ENCODE results near the gene LAMA3.
A peak's percentile ranks its signal among the peaks of the same experiment; 100 is the strongest.

Gene LAMA3

GRCh38 chr18:23668731-23669130 is 20.5 kb upstream of the LAMA3 start:
- no peak for TF ChIP-seq POU2F2 (IDR thresholded peaks at IDR 0.05; ENCODE audit: low read depth, low read length)
- no peak for TF ChIP-seq POLR2AphosphoS5 (IDR thresholded peaks at IDR 0.05; ENCODE audit: low read depth, low read length)
- TF ChIP-seq SPI1 (IDR thresholded peaks at IDR 0.05; ENCODE audit: low read depth, low read length), result no peak
- TF ChIP-seq PAX5 (IDR thresholded peaks at IDR 0.05; ENCODE audit: insufficient read depth, low read length, severe bottlenecking), result no peak
- no peak for TF ChIP-seq TAF1 (IDR thresholded peaks at IDR 0.05; ENCODE audit: low read depth, low read length)
- no peak for TF ChIP-seq POLR2A (IDR thresholded peaks at IDR 0.05; ENCODE audit: low read depth, low read length)
- DNase-seq (ENCODE audit: insufficient read length, low spot score) (no peak), FAIRE-seq (no peak)

DNA sequence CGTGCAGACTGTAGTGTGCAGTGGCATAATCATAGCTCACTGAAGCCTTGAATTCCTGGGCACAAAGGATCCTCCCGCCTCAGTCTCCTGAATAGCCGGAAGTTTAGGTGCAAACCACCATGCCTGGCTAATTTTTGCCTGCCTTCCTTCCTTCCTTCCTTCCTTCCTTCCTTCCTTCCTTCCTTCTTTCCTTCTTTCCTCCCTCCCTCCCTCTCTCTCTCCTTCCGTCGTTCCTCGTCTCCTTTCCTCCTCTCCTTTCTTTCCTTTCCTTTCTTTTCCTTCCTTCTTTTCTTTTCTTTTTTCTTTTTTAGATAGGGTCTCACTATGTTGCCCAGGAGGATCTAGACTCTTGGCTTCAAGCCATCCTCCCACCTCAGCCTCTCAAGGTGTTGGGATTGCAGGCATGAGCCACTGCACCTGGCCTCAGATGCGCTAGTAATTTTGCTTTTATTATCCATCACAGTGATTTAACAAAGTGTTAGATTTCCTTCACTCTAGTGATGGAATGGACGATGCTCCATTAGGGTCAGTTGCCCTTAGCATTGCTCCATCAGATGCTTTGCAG is 20.0 kb upstream of the LAMA3 start:
- TF ChIP-seq PAX5 (IDR thresholded peaks at IDR 0.05; ENCODE audit: insufficient read depth, low read length, severe bottlenecking) (no peak), TAF1 (IDR thresholded peaks at IDR 0.05; ENCODE audit: low read depth, low read length) (no peak), POLR2A (IDR thresholded peaks at IDR 0.05; ENCODE audit: low read depth, low read length) (no peak), POLR2AphosphoS5 (IDR thresholded peaks at IDR 0.05; ENCODE audit: low read depth, low read length) (no peak), SPI1 (IDR thresholded peaks at IDR 0.05; ENCODE audit: low read depth, low read length) (no peak), POU2F2 (IDR thresholded peaks at IDR 0.05; ENCODE audit: low read depth, low read length) (no peak)
- no peak for DNase-seq (ENCODE audit: insufficient read length, low spot score)
- FAIRE-seq, result no peak

- DNase-seq (ENCODE audit: insufficient read length, low spot score) (no peak), FAIRE-seq (no peak)
- TF ChIP-seq POLR2AphosphoS5 (IDR thresholded peaks at IDR 0.05; ENCODE audit: low read depth, low read length) (no peak), TAF1 (IDR thresholded peaks at IDR 0.05; ENCODE audit: low read depth, low read length) (no peak), POLR2A (IDR thresholded peaks at IDR 0.05; ENCODE audit: low read depth, low read length) (no peak), PAX5 (IDR thresholded peaks at IDR 0.05; ENCODE audit: insufficient read depth, low read length, severe bottlenecking) (no peak), POU2F2 (IDR thresholded peaks at IDR 0.05; ENCODE audit: low read depth, low read length) (no peak), SPI1 (IDR thresholded peaks at IDR 0.05; ENCODE audit: low read depth, low read length) (no peak)
Observed at GRCh38 chr18:23669804-23670405, 19.3 kb upstream of the LAMA3 start.

DNA sequence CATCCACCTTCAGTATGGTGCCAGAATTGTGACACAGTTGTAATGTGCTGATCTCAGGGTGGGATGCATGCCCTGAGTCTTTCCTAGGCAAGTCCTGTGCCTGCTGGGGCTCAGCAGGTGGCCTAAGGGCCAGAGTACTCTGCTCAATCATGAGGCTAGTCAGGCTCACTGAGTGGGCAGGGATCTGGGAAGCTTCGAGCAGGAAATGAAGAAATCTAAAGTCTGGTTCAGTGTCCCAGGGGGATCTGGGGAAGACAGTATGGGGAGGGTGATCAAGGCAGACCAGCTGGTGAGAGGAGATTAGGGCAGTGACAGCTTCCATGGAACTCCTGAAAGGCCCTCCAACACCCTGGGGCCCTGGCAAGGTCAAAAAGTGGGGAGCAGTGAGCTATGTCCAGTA is 17.7 kb upstream of the LAMA3 start:
- DNase-seq (ENCODE audit: insufficient read length, low spot score), result no peak
- no peak for FAIRE-seq
- TF ChIP-seq POLR2AphosphoS5 (IDR thresholded peaks at IDR 0.05; ENCODE audit: low read depth, low read length), result no peak
- no peak for TF ChIP-seq PAX5 (IDR thresholded peaks at IDR 0.05; ENCODE audit: insufficient read depth, low read length, severe bottlenecking)
- TF ChIP-seq SPI1 (IDR thresholded peaks at IDR 0.05; ENCODE audit: low read depth, low read length), result no peak
- TF ChIP-seq POLR2A (IDR thresholded peaks at IDR 0.05; ENCODE audit: low read depth, low read length), result no peak
- no peak for TF ChIP-seq POU2F2 (IDR thresholded peaks at IDR 0.05; ENCODE audit: low read depth, low read length)
- no peak for TF ChIP-seq TAF1 (IDR thresholded peaks at IDR 0.05; ENCODE audit: low read depth, low read length)

- TF ChIP-seq POLR2AphosphoS5 (IDR thresholded peaks at IDR 0.05; ENCODE audit: low read depth, low read length) (no peak), POU2F2 (IDR thresholded peaks at IDR 0.05; ENCODE audit: low read depth, low read length) (no peak), PAX5 (IDR thresholded peaks at IDR 0.05; ENCODE audit: insufficient read depth, low read length, severe bottlenecking) (no peak), TAF1 (IDR thresholded peaks at IDR 0.05; ENCODE audit: low read depth, low read length) (no peak), SPI1 (IDR thresholded peaks at IDR 0.05; ENCODE audit: low read depth, low read length) (no peak), POLR2A (IDR thresholded peaks at IDR 0.05; ENCODE audit: low read depth, low read length) (no peak)
- FAIRE-seq (no peak), DNase-seq (ENCODE audit: insufficient read length, low spot score) (no peak)
Observed at GRCh38 chr18:23673725-23674124, 15.5 kb upstream of the LAMA3 start.

GRCh38 chr18:23675236-23675635 is 14.0 kb upstream of the LAMA3 start:
- no peak for TF ChIP-seq POU2F2 (IDR thresholded peaks at IDR 0.05; ENCODE audit: low read depth, low read length)
- DNase-seq (ENCODE audit: insufficient read length, low spot score) (no peak), FAIRE-seq (no peak)

DNA sequence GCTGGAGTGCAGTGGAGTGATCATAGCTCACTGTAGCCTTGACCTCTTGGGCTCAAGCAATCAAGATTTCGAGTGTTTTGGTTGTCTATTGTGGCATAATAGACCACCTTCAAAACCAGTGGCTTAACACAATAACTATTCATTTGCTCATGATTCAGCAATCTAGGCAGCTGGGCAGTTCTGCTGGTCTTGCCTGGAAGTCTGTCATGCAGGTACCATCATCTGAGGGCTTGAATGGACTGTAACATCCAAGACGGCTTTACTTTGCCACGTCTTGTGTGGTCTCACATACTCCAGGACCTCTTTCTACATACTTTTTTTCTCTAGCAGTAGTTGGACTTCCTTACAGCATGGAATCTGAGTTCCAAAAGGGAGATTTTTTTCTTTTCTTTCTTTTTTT is 13.4 kb upstream of the LAMA3 start:
- TF ChIP-seq POLR2AphosphoS5 (IDR thresholded peaks at IDR 0.05; ENCODE audit: low read depth, low read length), result no peak
- FAIRE-seq (no peak), DNase-seq (ENCODE audit: insufficient read length, low spot score) (no peak)

GRCh38 chr18:23682045-23682444 is 7.2 kb upstream of the LAMA3 start:
- DNase-seq (ENCODE audit: insufficient read length, low spot score) (no peak), FAIRE-seq (no peak)
- TF ChIP-seq SPI1 (IDR thresholded peaks at IDR 0.05; ENCODE audit: low read depth, low read length) (no peak), POLR2AphosphoS5 (IDR thresholded peaks at IDR 0.05; ENCODE audit: low read depth, low read length) (no peak)

DNA sequence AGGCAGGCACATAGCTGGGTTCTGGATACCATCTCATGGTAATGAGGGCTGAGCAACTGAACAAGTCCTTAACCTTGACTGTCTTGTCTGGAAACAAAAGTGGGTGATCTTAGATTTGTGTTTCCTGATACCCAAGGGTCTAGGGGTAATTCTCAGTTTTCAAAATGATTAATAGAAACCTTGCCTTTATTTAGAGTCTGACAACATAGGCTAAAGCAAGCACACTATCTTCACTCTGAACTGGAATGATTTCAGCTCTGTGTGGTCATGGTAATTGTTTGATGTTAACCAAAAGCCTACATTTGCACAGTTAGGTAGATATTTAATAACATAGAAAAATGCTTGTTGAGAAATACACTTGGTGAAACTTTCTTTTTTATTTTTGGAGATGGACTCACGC is 6.8 kb upstream of the LAMA3 start:
- peak; percentile 33 for FAIRE-seq
- TF ChIP-seq PAX5 (IDR thresholded peaks at IDR 0.05; ENCODE audit: insufficient read depth, low read length, severe bottlenecking) (no peak), POLR2AphosphoS5 (IDR thresholded peaks at IDR 0.05; ENCODE audit: low read depth, low read length) (no peak), POLR2A (IDR thresholded peaks at IDR 0.05; ENCODE audit: low read depth, low read length) (no peak), SPI1 (IDR thresholded peaks at IDR 0.05; ENCODE audit: low read depth, low read length) (no peak), POU2F2 (IDR thresholded peaks at IDR 0.05; ENCODE audit: low read depth, low read length) (no peak), TAF1 (IDR thresholded peaks at IDR 0.05; ENCODE audit: low read depth, low read length) (no peak)
- DNase-seq (ENCODE audit: insufficient read length, low spot score), result no peak

DNA sequence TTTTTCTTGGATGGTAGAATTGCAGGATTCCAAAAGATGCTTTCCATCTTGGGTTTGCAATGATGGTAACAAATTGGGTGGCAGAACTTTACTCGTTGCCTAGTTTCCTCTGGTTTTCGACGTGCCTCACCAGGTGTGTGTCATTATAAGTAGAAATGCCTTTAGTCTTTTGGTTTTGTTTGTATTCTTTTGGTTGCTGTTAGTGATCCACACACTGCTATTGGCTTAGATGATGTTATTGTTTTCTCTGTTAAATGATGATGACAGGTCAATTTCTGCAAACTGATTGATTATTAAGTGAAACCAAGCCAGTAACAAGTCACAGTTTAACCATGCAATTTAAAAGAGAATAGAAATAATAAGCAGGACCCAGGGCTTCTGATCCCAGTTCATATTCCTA is 6.1 kb upstream of the LAMA3 start:
- no peak for DNase-seq (ENCODE audit: insufficient read length, low spot score)
- TF ChIP-seq TAF1 (IDR thresholded peaks at IDR 0.05; ENCODE audit: low read depth, low read length), result no peak
- no peak for TF ChIP-seq POLR2A (IDR thresholded peaks at IDR 0.05; ENCODE audit: low read depth, low read length)
- TF ChIP-seq SPI1 (IDR thresholded peaks at IDR 0.05; ENCODE audit: low read depth, low read length), result no peak
- TF ChIP-seq POLR2AphosphoS5 (IDR thresholded peaks at IDR 0.05; ENCODE audit: low read depth, low read length), result no peak
- TF ChIP-seq PAX5 (IDR thresholded peaks at IDR 0.05; ENCODE audit: insufficient read depth, low read length, severe bottlenecking), result no peak
- FAIRE-seq, result no peak

Measured in GM12891 (cell line).